Natural killer cell (primary cell): ENCODE measurements around the gene TRIM62. TPM values are rescaled to one million over a fixed set of nuclear protein-coding genes. Genes with fewer than 3 reads are reported as not detected.

Experiments used
- ATAC-seq, 3 donors: fragments of 150-1000 bp in 2 of 3; fragments of 200-7000 bp in 1 of 3; cut with Tn5 transposase; 1 replicate in 1 of 3; 2 replicates in 2 of 3; pipeline ENCODE4 v1.10.0; 2021; ENCODE audit warnings: mild to moderate bottlenecking in 2 of 3, moderate library complexity in 2 of 3
- DNase-seq, 2 donors: peaks; one replicate each; pipeline versions ENCODE4 v3.0.0 to v3.0.0-alpha.2; 2013 to 2021; ENCODE audit warnings: mixed read lengths in 1 of 2
- H3K27ac ChIP-seq: one replicate; pipeline ENCODE4 v1.5.1; 2013; ENCODE audit warnings: mild to moderate bottlenecking, low read length
- H3K27me3 ChIP-seq: one replicate; pipeline ENCODE4 v1.6.1; 2013; ENCODE audit warnings: low read length; ENCODE audit not compliant: control insufficient read depth, insufficient read depth
- H3K36me3 ChIP-seq: one replicate; pipeline ENCODE4 v1.6.1; 2013; ENCODE audit warnings: low read length; ENCODE audit not compliant: control insufficient read depth, insufficient read depth
- H3K4me1 ChIP-seq: one replicate; pipeline ENCODE4 v1.6.1; 2013; ENCODE audit warnings: low read length; ENCODE audit not compliant: control insufficient read depth, insufficient read depth
- H3K4me3 ChIP-seq: one replicate; pipeline ENCODE4 v1.5.1; 2013; ENCODE audit warnings: low read length
- H3K9me3 ChIP-seq: one replicate; pipeline ENCODE4 v1.6.1; 2013; ENCODE audit warnings: low read length; ENCODE audit not compliant: control insufficient read depth, insufficient read depth
- H3K27ac Mint-ChIP-seq, 2 donors: one replicate each; pipeline ENCODE4 v1.8.0; 2022; ENCODE audit warnings: mild to moderate bottlenecking in 2 of 2, mixed read lengths in 2 of 2, moderate library complexity in 1 of 2
- H3K27me3 Mint-ChIP-seq, 2 donors: one replicate each; pipeline ENCODE4 v1.8.0; 2022; ENCODE audit warnings: low read depth in 2 of 2, mixed read lengths in 2 of 2
- H3K36me3 Mint-ChIP-seq: one replicate; pipeline ENCODE4 v1.8.0; 2022; ENCODE audit warnings: mixed read lengths
- H3K4me1 Mint-ChIP-seq, 2 donors: one replicate each; pipeline ENCODE4 v1.8.0; 2022; ENCODE audit warnings: mixed read lengths in 2 of 2
- H3K4me3 Mint-ChIP-seq: one replicate; pipeline ENCODE4 v1.8.0; 2022; ENCODE audit warnings: mild to moderate bottlenecking, moderate library complexity, mixed read lengths
- H3K9me3 Mint-ChIP-seq, 2 donors: one replicate each; pipeline ENCODE4 v1.8.0; 2022; ENCODE audit warnings: mixed read lengths in 2 of 2
- CTCF ChIP-seq: fragments of 200-600 bp; IDR thresholded peaks from one replicate; pipeline ENCODE4 v1.8.0; 2022; ENCODE audit warnings: antibody characterized with exemption
- WGBS: methylation state at CpG from one replicate; pipeline ENCODE4 v1.1.7; 2013; ENCODE audit warnings: missing lambda C conversion rate; ENCODE audit not compliant: insufficient coverage; 5-methylcytosine and 5-hydroxymethylcytosine counted together
- intact Hi-C: fragments of 100-400 bp; cut with micrococcal nuclease; formaldehyde crosslinking; loops from one replicate; pipeline ENCODE4 v1.14.2; 2022
- total RNA-seq, 4 donors: library from RNA; stranded (reverse); fragments of 120-200 nt in 1 of 4; gene quantifications; one replicate each; pipeline versions ENCODE4 v1.2.3 to v1.2.4, GENCODE V29; 2013 to 2022

TRIM62 gene
- total RNA-seq, 3 donors from 2014 or later (not counting 1 experiment from before 2014, with no cell fraction given): 18.2 to 35.4 (median 23.2) TPM

GRCh38 chr1:33161061-33161681, 20.7 kb downstream of the TRIM62 start:
- Histone ChIP-seq H3K4me1 (no peaks in the 10 kb centered on the region), H3K4me3 (no peak overlapping the region), H3K9me3 (no peaks in the 10 kb centered on the region), H3K27me3 (no peaks in the 10 kb centered on the region), H3K27ac (no peak overlapping the region), H3K36me3 (peaks cover 19% of the 10 kb centered on the region)
- WGBS: 56% methylated on average over 25 of the region's 25 CpGs
- intact Hi-C loops: no loop called here
- no peaks in the 10 kb centered on the region for H3K36me3 Mint-ChIP-seq
- H3K9me3 Mint-ChIP-seq: no peaks in the 10 kb centered on the region
- no peak for TF ChIP-seq CTCF
- H3K4me3 Mint-ChIP-seq: no peak overlapping the region
- peaks cover 8 to 16% of the 10 kb centered on the region in 2 donors for H3K4me1 Mint-ChIP-seq
- no peak overlapping the region for H3K27ac Mint-ChIP-seq
- DNase-seq (no peak), ATAC-seq (no peak)
- H3K27me3 Mint-ChIP-seq: no peaks in the 10 kb centered on the region

GRCh38 chr1:33159577-33159976, 22.3 kb downstream of the TRIM62 start:
- ATAC-seq (no peak), DNase-seq (no peak)
- no peak for TF ChIP-seq CTCF
- intact Hi-C loops: no loop called here
- WGBS: 97% methylated on average over 26 of the region's 26 CpGs
- H3K36me3 ChIP-seq: peaks cover 19% of the 10 kb centered on the region
- H3K27me3 Mint-ChIP-seq: no peaks in the 10 kb centered on the region
- H3K9me3 Mint-ChIP-seq: no peaks in the 10 kb centered on the region
- H3K27me3 ChIP-seq: no peaks in the 10 kb centered on the region
- H3K4me1 Mint-ChIP-seq: peaks cover 8 to 16% of the 10 kb centered on the region in 2 donors
- no peak overlapping the region for H3K27ac ChIP-seq
- no peaks in the 10 kb centered on the region for H3K4me1 ChIP-seq
- no peak overlapping the region for H3K27ac Mint-ChIP-seq
- no peak overlapping the region for H3K4me3 Mint-ChIP-seq
- H3K4me3 ChIP-seq: no peak overlapping the region
- H3K9me3 ChIP-seq: no peaks in the 10 kb centered on the region
- no peaks in the 10 kb centered on the region for H3K36me3 Mint-ChIP-seq

- intact Hi-C loops: no loop called here
- H3K4me1 Mint-ChIP-seq: peaks cover 5 to 20% of the 10 kb centered on the region in 2 donors
- no peaks in the 10 kb centered on the region for H3K27me3 Mint-ChIP-seq
- ATAC-seq: no peak
- Histone ChIP-seq H3K27ac (no peak overlapping the region), H3K36me3 (peaks cover 17% of the 10 kb centered on the region), H3K27me3 (no peaks in the 10 kb centered on the region), H3K9me3 (no peaks in the 10 kb centered on the region), H3K4me1 (no peaks in the 10 kb centered on the region), H3K4me3 (no peak overlapping the region)
- no peak for TF ChIP-seq CTCF
- 93% methylated on average over 3 of the region's 3 CpGs for WGBS
- H3K9me3 Mint-ChIP-seq: no peaks in the 10 kb centered on the region
- DNase-seq: no peak
- H3K36me3 Mint-ChIP-seq: no peaks in the 10 kb centered on the region
- H3K27ac Mint-ChIP-seq: no peak overlapping the region
- no peak overlapping the region for H3K4me3 Mint-ChIP-seq
These were observed 23.5 kb downstream of the TRIM62 start for GRCh38 chr1:33158366-33158765.

GRCh38 chr1:33157131-33157530, 24.7 kb downstream of the TRIM62 start:
- Mint-ChIP-seq H3K4me3 (no peak overlapping the region), H3K27me3 (no peaks in the 10 kb centered on the region), H3K4me1 (peaks cover 5 to 20% of the 10 kb centered on the region in 2 donors), H3K27ac (no peak overlapping the region), H3K9me3 (no peaks in the 10 kb centered on the region), H3K36me3 (no peaks in the 10 kb centered on the region)
- no peak for TF ChIP-seq CTCF
- Histone ChIP-seq H3K36me3 (peaks cover 17% of the 10 kb centered on the region), H3K27me3 (no peaks in the 10 kb centered on the region), H3K4me3 (no peak overlapping the region), H3K4me1 (no peaks in the 10 kb centered on the region), H3K27ac (no peak overlapping the region), H3K9me3 (no peaks in the 10 kb centered on the region)
- intact Hi-C loops: no loop called here
- WGBS: 90% methylated on average over 4 of the region's 4 CpGs
- DNase-seq (no peak), ATAC-seq (no peak)
